HepG2 (cell line): ENCODE data around the gene PLOD2. TPM values are rescaled to one million over a fixed set of nuclear protein-coding genes. Genes with fewer than 3 reads are reported as not detected.

Experiments
- ATAC-seq: fragments of 200-7000 bp; cut with Tn5 transposase; 3 replicates; pipeline ENCODE4 v1.9.1; 2020; ENCODE audit warnings: mild to moderate bottlenecking, moderate library complexity
- BruUV-seq: library from RNA; stranded (reverse); fragments of 400-500 nt; replicated peaks from 2 replicates; lab custom pipeline; 2021; lab: Mats Ljungman, UMichigan
- CTCF ChIA-PET: fragments of 300-600 bp; formaldehyde crosslinking; extraction: SDS; loops from one replicate; lab custom pipeline; 2021; ENCODE audit warnings: low total read pairs, inconsistent platforms, low intra/inter-chr PET ratio; lab: Yijun Ruan, JAX
- POLR2A ChIA-PET: fragments of 350-600 bp; sonication (Branson Sonifier 250); formaldehyde crosslinking; loops from one replicate; lab custom pipeline; 2020; ENCODE audit warnings: antibody characterized with exemption, inconsistent platforms; lab: Yijun Ruan, JAX
- DNase-seq: peaks from one replicate; pipeline ENCODE4 v3.0.0-alpha.2; 2015; ENCODE audit warnings: low spot score
- FAIRE-seq: peaks from 3 replicates; lab custom pipeline; 2011; peaks lifted over from hg19 to GRCh38; lab: Jason Lieb, UNC
- H2AFZ ChIP-seq: one replicate; pipeline ENCODE4 v1.6.1; 2011; ENCODE audit warnings: low read length, inconsistent platforms
- H3K27ac ChIP-seq: fragments of 300-600 bp; 3 replicates; pipeline ENCODE4 v1.8.0; 2011; ENCODE audit warnings: mixed run types, mild to moderate bottlenecking, mixed read lengths, low read length, inconsistent platforms; ENCODE audit not compliant: insufficient read depth; ENCODE audit errors: extremely low read length
- H3K27me3 ChIP-seq, 2 experiments: fragments of 200-600 bp in 1 of 2; 2 replicates in 1 of 2; 3 replicates in 1 of 2; pipeline versions ENCODE4 v1.6.0 to v1.8.0; 2011; ENCODE audit warnings: low read length in 2 of 2, mild to moderate bottlenecking in 2 of 2, moderate library complexity in 2 of 2, inconsistent platforms in 1 of 2; ENCODE audit not compliant: insufficient read depth in 2 of 2, control insufficient read depth in 1 of 2
- H3K36me3 ChIP-seq, 2 experiments: fragments of 200-600 bp in 1 of 2; replicated peaks in 1 of 2; 2 replicates in 1 of 2; 3 replicates in 1 of 2; pipeline versions ENCODE4 v1.5.1 to v1.8.0; 2011; ENCODE audit warnings: low read length in 2 of 2, inconsistent platforms in 1 of 2; ENCODE audit not compliant: insufficient read depth in 2 of 2, control insufficient read depth in 1 of 2
- H3K4me1 ChIP-seq: 2 replicates; pipeline ENCODE4 v1.5.1; 2012; ENCODE audit warnings: low read length, inconsistent platforms; ENCODE audit not compliant: insufficient read depth
- H3K4me2 ChIP-seq: 2 replicates; pipeline ENCODE4 v1.6.0; 2011; ENCODE audit warnings: low read depth, low read length, inconsistent platforms
- H3K4me3 ChIP-seq, 3 experiments: fragments of 200-600 bp in 1 of 3; sonication (generic), shearing (Covaris generic) in 1 of 3; replicated peaks in 1 of 3; 2 replicates each; pipeline ENCODE4 v1.5.1; 2011 to 2016; ENCODE audit warnings: low read length in 3 of 3, inconsistent platforms in 2 of 3, low read depth in 2 of 3, mild to moderate bottlenecking in 2 of 3, control low read depth in 1 of 3, mixed read lengths in 1 of 3; ENCODE audit not compliant: insufficient read depth in 1 of 3
- H3K79me2 ChIP-seq: one replicate; pipeline ENCODE4 v1.6.1; 2011; ENCODE audit warnings: low read length, inconsistent platforms; ENCODE audit not compliant: insufficient read depth
- H3K9ac ChIP-seq: 2 replicates; pipeline ENCODE4 v1.6.0; 2011; ENCODE audit warnings: mild to moderate bottlenecking, low read depth, low read length, inconsistent platforms; ENCODE audit not compliant: insufficient read depth
- H3K9me3 ChIP-seq: 2 replicates; pipeline ENCODE4 v1.5.1; 2012; ENCODE audit warnings: mild to moderate bottlenecking, low read length
- H4K20me1 ChIP-seq: 2 replicates; pipeline ENCODE4 v1.6.0; 2011; ENCODE audit warnings: inconsistent platforms, mild to moderate bottlenecking, low read length, moderate library complexity; ENCODE audit not compliant: insufficient read depth
- KLF6 ChIP-seq: IDR thresholded peaks from 2 replicates; pipeline ENCODE4 v1.8.0; 2016; ENCODE audit warnings: missing biosample characterization, missing genetic modification reagents
- NPAS2 ChIP-seq: sonication (generic); formaldehyde crosslinking; IDR thresholded peaks from 2 replicates; pipeline ENCODE4 v1.8.0; 2022; ENCODE audit warnings: mild to moderate bottlenecking, missing genetic modification reagents, borderline replicate concordance
- PAX8 ChIP-seq: sonication (generic); formaldehyde crosslinking; IDR thresholded peaks from 2 replicates; pipeline ENCODE4 v1.8.0; 2022; ENCODE audit warnings: mild to moderate bottlenecking, missing genetic modification reagents, borderline replicate concordance
- PHF20 ChIP-seq: sonication (generic); formaldehyde crosslinking; IDR thresholded peaks from 2 replicates; pipeline ENCODE4 v1.5.0; 2020; ENCODE audit warnings: mild to moderate bottlenecking, missing genetic modification reagents
- ZC3H13 ChIP-seq: sonication (generic); formaldehyde crosslinking; IDR thresholded peaks from 2 replicates; pipeline ENCODE4 v1.8.1; 2023; ENCODE audit warnings: mild to moderate bottlenecking, missing genetic modification reagents, moderate library complexity
- ZFP90 ChIP-seq: sonication (generic); formaldehyde crosslinking; IDR thresholded peaks from 2 replicates; pipeline ENCODE4 v1.8.0; 2022; ENCODE audit warnings: missing genetic modification reagents, mild to moderate bottlenecking, inconsistent platforms, borderline replicate concordance
- ZHX1 ChIP-seq: sonication (generic); formaldehyde crosslinking; IDR thresholded peaks from 2 replicates; pipeline ENCODE4 v1.8.1; 2022; ENCODE audit warnings: low read depth, mild to moderate bottlenecking, missing genetic modification reagents
- ZNF24 ChIP-seq: fragments of 450-650 bp; IDR thresholded peaks from 2 replicates; pipeline ENCODE4 v1.6.1; 2017; ENCODE audit warnings: antibody characterized with exemption, mild to moderate bottlenecking
- ZNF343 ChIP-seq: sonication (generic); formaldehyde crosslinking; IDR thresholded peaks from 2 replicates; pipeline ENCODE4 v1.4.0; 2020; ENCODE audit warnings: mild to moderate bottlenecking, missing genetic modification reagents
- ZNF777 ChIP-seq: sonication (generic); formaldehyde crosslinking; IDR thresholded peaks from 2 replicates; pipeline ENCODE4 v1.4.0; 2020; ENCODE audit warnings: missing genetic modification reagents
- ZNF790 ChIP-seq: sonication (generic); formaldehyde crosslinking; IDR thresholded peaks from 2 replicates; pipeline ENCODE4 v1.8.0; 2022; ENCODE audit warnings: missing genetic modification reagents, mild to moderate bottlenecking, borderline replicate concordance
- ZNF83 ChIP-seq: sonication (generic); formaldehyde crosslinking; IDR thresholded peaks from 2 replicates; pipeline ENCODE4 v1.4.0; 2020; ENCODE audit warnings: missing genetic modification reagents, mild to moderate bottlenecking, borderline replicate concordance
- WGBS: methylation state at CpG from one replicate; pipeline ENCODE4 v1.1.6; 2017; ENCODE audit warnings: low lambda C conversion rate; 5-methylcytosine and 5-hydroxymethylcytosine counted together
- in situ Hi-C: cut with HindIII; loops from 2 replicates; pipeline ENCODE4 v1.10.0; 2017; ENCODE audit warnings: low pct_unique_long_range_greater_than_20kb; ENCODE audit not compliant: extremely low pct_ligation_motif_present
- intact Hi-C: fragments of 100-400 bp; cut with micrococcal nuclease; formaldehyde crosslinking; loops from one replicate; pipeline ENCODE4 v1.10.0; 2022; ENCODE audit not compliant: unreplicated experiment
- polyA plus RNA-seq, 8 experiments: library from polyadenylated mRNA; depleted of rRNA in 3 of 8; stranded (reverse) in 7 of 8; unstranded in 1 of 8; fragments of >200 nt; fragmentation: Illumina TruSeq in 4 of 8; extraction: Trizol in 4 of 8; gene quantifications; 2 replicates each; pipeline versions ENCODE4 v1.2.1 to v1.2.3, GENCODE V29; 2011 to 2016; ENCODE audit warnings: low read depth in 4 of 8, missing spikeins in 1 of 8, mixed read lengths in 1 of 8; ENCODE audit not compliant: insufficient read depth in 1 of 8
- total RNA-seq, 5 experiments: library from RNA; depleted of rRNA; stranded (reverse); fragments of >200 nt; fragmentation: Illumina TruSeq; extraction: Trizol; gene quantifications; 2 replicates each; pipeline ENCODE4 v1.2.3, GENCODE V29; 2016; ENCODE audit warnings: low read depth in 1 of 5

PLOD2 gene
- total and polyA plus RNA-seq, 2 of the 13 experiments (the other 11 are each of a cell fraction or from before 2014, with no cell fraction given): 107 to 161 TPM

- in situ Hi-C loops (no loop called here), intact Hi-C loops (no loop called here)
- no peak overlapping the region for H3K27ac ChIP-seq
- FAIRE-seq (no peak), DNase-seq (no peak), ATAC-seq (no peak)
- POLR2A ChIA-PET: interaction anchor here (2.8 kb wide), 1 partner anchor 70 kb away, joined by 17 read pairs; the partner anchor contains the start of gene PLOD2
- H2AFZ ChIP-seq: no peak overlapping the region
- no peak overlapping the region for H3K9ac ChIP-seq
- WGBS: 97% methylated on average over 2 of the region's 2 CpGs
- H3K27me3 ChIP-seq: no peaks in the 10 kb centered on the region
- no peak overlapping the region for H3K4me2 ChIP-seq
- no peaks in the 10 kb centered on the region for H3K9me3 ChIP-seq
- no TSS peak for BruUV-seq
- TF ChIP-seq ZNF777 (CRISPR knock-in tag) (no peak), KLF6 (CRISPR knock-in tag) (no peak), NPAS2 (CRISPR knock-in tag) (no peak), ZNF790 (no peak), ZNF343 (CRISPR knock-in tag) (no peak), ZC3H13 (no peak), PAX8 (CRISPR knock-in tag) (no peak), ZFP90 (CRISPR knock-in tag) (no peak), PHF20 (CRISPR knock-in tag) (no peak), ZNF24 (no peak), ZHX1 (CRISPR knock-in tag) (no peak), ZNF83 (CRISPR knock-in tag) (no peak)
- CTCF ChIA-PET: no interaction called here
- peaks cover 0 to 30% of the 10 kb centered on the region in 2 experiments; a peak in 3 of 5 replicates for H3K36me3 ChIP-seq
- H3K4me3 ChIP-seq: no peak overlapping the region
- peaks cover 17% of the 10 kb centered on the region for H3K79me2 ChIP-seq
- H3K4me1 ChIP-seq: peaks cover 36% of the 10 kb centered on the region
- H4K20me1 ChIP-seq: peaks cover 30% of the 10 kb centered on the region
These were observed 70.5 kb downstream of the PLOD2 start for GRCh38 chr3:146090521-146090920.
